Activated CD8-positive, alpha-beta T cell treated with anti-CD3 and anti-CD28 coated beads, Interleukin-2, amount 10 ng/mL, durations not matched to agents 7 days and 5 days (primary cell): ENCODE results near the gene HMGCL. TPM values are rescaled to one million over a fixed set of nuclear protein-coding genes. Genes with fewer than 3 reads are reported as not detected.
"Not testable (repeated sequence)": the region's sequence is repeated elsewhere in the genome, so short reads cannot be mapped to it uniquely, and the experiment has no call there.

Experiments used
- ATAC-seq: fragments of 150-1000 bp; cut with Tn5 transposase; one replicate; pipeline ENCODE4 v1.10.0; 2021; ENCODE audit warnings: moderate library complexity
- CTCF ChIA-PET: fragments of 350-600 bp; sonication (Branson Sonifier 250); formaldehyde crosslinking; loops from one replicate; lab custom pipeline; 2021; ENCODE audit warnings: antibody characterized with exemption; lab: Charles Lee
- POLR2A ChIA-PET: fragments of 350-600 bp; sonication (Branson Sonifier 250); formaldehyde crosslinking; loops from one replicate; lab custom pipeline; 2021; ENCODE audit warnings: antibody characterized with exemption; lab: Charles Lee
- DNase-seq: peaks from one replicate; pipeline ENCODE4 v3.0.0-alpha.2; 2020
- H3K27ac Mint-ChIP-seq: one replicate; pipeline ENCODE4 v1.8.0; 2021; ENCODE audit warnings: mild to moderate bottlenecking, mixed read lengths
- H3K27me3 Mint-ChIP-seq: one replicate; pipeline ENCODE4 v1.8.0; 2021; ENCODE audit warnings: low read depth, mixed read lengths
- H3K36me3 Mint-ChIP-seq: one replicate; pipeline ENCODE4 v1.8.0; 2021; ENCODE audit warnings: low read depth, mixed read lengths
- H3K4me1 Mint-ChIP-seq: one replicate; pipeline ENCODE4 v1.8.0; 2021; ENCODE audit warnings: low read depth, mixed read lengths
- H3K4me3 Mint-ChIP-seq: one replicate; pipeline ENCODE4 v1.8.0; 2021; ENCODE audit warnings: mild to moderate bottlenecking, mixed read lengths
- H3K9me3 Mint-ChIP-seq: one replicate; pipeline ENCODE4 v1.8.0; 2022; ENCODE audit warnings: mixed read lengths; ENCODE audit not compliant: insufficient read depth
- total RNA-seq, 2 experiments: library from RNA; stranded (reverse); gene quantifications; one replicate each; pipeline ENCODE4 v1.2.3, GENCODE V29; 2021

Gene HMGCL
- total RNA-seq, 2 experiments from 2014 or later: 24.9 to 27.1 TPM

DNA sequence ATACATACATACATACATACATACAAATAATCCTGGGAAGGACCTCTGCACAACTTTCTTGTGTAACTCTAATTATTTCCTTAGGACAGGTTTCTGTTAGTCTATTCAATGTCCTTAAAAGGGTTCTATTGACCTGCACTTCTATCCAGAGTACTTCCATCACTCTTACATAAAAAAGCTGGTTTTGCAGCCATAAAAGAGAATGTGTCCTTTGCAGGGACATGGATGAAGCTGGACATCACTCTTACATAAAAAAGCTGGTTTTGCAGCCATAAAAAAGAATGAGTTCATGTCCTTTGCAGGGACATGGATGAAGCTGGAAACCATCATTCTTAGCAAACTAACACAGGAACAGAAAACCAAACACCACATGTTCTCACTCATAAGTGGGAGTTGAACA, 26.2 kb upstream of the HMGCL start:
- H3K27ac Mint-ChIP-seq, H3K9me3 Mint-ChIP-seq, POLR2A ChIA-PET, H3K27me3 Mint-ChIP-seq, H3K4me1 Mint-ChIP-seq, DNase-seq, ATAC-seq, H3K4me3 Mint-ChIP-seq, CTCF ChIA-PET: not testable (repeated sequence)
- peaks cover 21% of the 10 kb centered on the region for H3K36me3 Mint-ChIP-seq

DNA sequence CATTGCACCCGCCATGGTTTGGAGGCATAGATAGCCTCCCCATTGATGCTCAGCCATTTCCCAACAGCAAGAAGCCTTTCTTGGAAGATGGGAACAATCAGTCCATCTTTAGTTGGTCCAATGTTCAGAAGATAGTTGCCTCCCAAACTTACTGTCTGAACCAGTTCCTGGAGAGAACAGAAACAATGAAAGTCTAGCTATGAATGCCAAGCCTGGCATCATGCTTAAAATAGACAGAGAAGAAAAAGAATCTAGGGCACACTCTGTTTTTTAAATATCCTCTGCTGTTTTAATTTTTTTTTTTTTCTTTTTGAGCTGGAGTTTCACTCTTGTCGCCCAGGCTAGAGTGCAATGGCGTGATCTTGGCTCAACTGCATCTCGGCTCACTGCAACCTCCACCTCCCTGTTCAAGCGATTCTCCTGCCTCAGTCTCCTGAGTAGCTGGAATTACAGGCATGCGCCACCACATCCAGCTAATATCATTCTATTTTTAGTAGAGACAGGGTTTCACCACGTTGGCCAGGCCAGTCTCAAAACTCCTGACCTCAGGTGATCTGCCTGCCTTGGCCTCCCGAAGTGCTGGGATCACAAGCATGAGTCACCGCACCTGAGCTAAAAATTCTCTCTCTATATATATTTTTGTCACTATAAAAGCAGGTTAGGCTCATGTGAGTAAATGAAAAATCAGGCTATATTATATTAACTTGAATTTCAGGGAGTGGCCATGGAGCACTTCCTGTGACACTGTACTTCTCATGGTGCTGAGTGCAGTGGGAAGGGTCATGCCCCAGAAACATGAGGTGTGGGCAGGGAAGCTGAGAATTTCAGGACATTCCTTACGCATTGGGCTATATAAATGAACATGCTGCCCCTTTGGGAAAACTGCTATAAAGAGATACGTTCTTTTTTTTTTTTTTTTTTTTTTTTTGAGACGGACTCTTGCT, 23.7 kb upstream of the HMGCL start:
- Mint-ChIP-seq H3K27ac (no peak overlapping the region), H3K9me3 (no peaks in the 10 kb centered on the region), H3K4me1 (no peaks in the 10 kb centered on the region), H3K36me3 (peaks cover 25% of the 10 kb centered on the region), H3K4me3 (no peak overlapping the region), H3K27me3 (no peaks in the 10 kb centered on the region)
- ATAC-seq: no peak
- ChIA-PET CTCF (interaction anchor here (0.7 to 1.0 kb wide), 2 partner anchors 77 to 156 kb away, joined by 3 read pairs; no protein-coding TSS in a partner anchor), POLR2A (no interaction called here)
- DNase-seq: no peak

DNA sequence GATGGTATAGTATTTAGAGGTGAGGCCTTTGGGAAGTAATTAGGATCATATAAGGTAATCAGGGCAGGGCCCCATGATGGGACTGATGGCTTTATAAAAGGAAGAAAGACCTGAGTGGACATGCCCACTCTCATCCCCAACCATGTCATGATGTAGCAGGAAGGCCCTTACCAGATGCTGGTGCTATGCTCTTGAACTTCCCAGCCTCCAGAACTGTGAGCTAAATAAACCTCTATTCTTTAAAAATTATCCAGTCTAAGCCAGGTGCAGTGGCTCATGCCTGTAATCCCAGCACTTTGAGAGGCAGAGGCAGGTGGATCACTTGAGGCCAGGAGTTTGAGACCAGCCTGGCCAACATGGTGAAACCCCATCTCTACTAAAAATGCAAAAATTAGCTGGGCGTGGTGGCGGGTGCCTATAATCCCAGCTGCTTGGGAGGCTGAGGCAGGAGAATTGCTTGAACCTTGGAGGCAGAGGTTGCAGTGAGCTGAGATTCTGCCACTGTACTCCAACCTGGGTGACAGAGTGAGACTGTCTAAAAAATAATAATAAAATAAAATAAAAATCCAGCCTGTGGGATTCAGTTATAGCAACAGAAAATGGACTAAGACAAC, 22.4 kb upstream of the HMGCL start:
- H3K4me3 Mint-ChIP-seq, DNase-seq, H3K9me3 Mint-ChIP-seq, ATAC-seq, H3K27ac Mint-ChIP-seq, POLR2A ChIA-PET, H3K27me3 Mint-ChIP-seq, H3K4me1 Mint-ChIP-seq: not testable (repeated sequence)
- CTCF ChIA-PET: interaction anchor here (0.7 kb wide), 1 partner anchor 376 kb away, joined by 3 read pairs; no protein-coding TSS in a partner anchor
- peaks cover 25% of the 10 kb centered on the region for H3K36me3 Mint-ChIP-seq

DNA sequence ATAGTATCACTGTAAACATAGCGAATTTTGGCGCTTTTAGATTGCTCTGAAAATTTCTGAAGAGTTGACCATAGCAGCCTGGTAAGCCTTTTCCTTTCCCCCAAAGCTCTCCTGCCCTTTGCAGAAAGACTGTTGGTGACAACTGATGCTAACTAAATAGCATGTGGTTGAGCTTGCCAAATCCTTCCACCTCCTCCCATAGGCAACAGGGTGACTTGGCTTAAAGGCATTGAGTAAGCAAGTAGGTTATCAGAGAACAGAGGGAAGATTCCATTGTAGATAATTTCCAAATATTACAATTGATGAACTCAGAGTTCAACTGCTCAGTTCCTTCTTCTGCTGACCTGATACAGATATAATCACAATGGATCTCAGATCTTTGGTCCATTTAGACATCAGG, 19.9 kb upstream of the HMGCL start:
- ChIA-PET CTCF (interaction anchor here (0.7 kb wide), 1 partner anchor 35 kb away, joined by 3 read pairs; no protein-coding TSS in a partner anchor), POLR2A (no interaction called here)
- Mint-ChIP-seq H3K27ac (no peak overlapping the region), H3K9me3 (no peaks in the 10 kb centered on the region), H3K27me3 (peaks cover 11% of the 10 kb centered on the region), H3K4me3 (no peak overlapping the region), H3K36me3 (peaks cover 22% of the 10 kb centered on the region), H3K4me1 (no peaks in the 10 kb centered on the region)
- no peak for DNase-seq
- ATAC-seq: no peak

DNA sequence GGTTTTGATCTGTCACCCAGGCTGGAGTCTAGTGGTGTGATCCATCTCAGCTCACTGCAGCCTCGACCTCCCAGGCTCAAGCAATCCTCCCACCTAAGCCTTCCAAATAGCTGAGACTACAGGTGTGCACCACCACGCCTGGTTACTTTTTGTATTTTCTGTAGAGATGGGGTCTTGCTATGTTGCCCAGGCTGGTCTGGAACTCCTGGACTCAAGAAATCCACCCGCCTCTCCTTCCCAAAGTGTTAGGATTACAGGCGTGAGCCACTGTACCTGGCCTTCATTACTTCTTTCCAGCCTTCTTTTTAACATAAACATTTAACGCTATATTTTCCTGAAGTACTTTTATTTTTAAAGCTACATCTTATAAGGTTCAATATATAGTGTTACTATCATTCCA, 18.4 kb upstream of the HMGCL start:
- ChIA-PET CTCF (interaction anchor here (0.6 to 1.0 kb wide), 5 partner anchors 12 to 268 kb away, joined by 3 to 4 read pairs (median 3); partner anchors contain the start of gene HMGCL), POLR2A (no interaction called here)
- no peak overlapping the region for H3K4me3 Mint-ChIP-seq
- H3K27ac Mint-ChIP-seq: no peak overlapping the region
- DNase-seq (no peak), ATAC-seq (no peak)
- no peaks in the 10 kb centered on the region for H3K9me3 Mint-ChIP-seq
- H3K36me3 Mint-ChIP-seq: peaks cover 22% of the 10 kb centered on the region
- peaks cover under 1% of the 10 kb centered on the region for H3K4me1 Mint-ChIP-seq
- peaks cover 11% of the 10 kb centered on the region for H3K27me3 Mint-ChIP-seq

DNA sequence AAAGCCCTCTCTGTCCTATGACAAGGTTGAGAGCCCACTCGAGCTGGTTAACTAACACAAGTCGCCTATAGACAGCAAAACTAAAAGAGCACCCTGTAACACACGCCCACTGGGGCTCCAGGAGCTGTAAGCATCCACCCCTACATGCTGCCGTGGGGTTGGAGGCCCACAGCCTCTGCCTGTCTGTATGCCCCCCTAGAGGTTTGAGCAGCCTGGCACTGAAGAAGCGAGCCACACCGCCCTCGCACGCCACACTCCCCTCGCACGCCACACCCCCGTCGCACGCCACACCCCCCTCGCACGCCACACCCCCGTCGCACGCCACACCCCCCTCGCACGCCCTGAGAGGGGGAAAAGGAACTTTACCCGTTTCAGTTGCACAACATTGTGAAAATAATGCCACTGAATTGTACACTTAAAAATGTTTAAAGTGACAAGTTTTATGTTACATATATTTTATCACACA, 13.2 kb upstream of the HMGCL start:
- peak; percentile 82 for DNase-seq
- ChIA-PET POLR2A (interaction anchor here (1.2 kb wide), 1 partner anchor 13 kb away, joined by 7 read pairs; the partner anchor contains the start of gene HMGCL), CTCF (interaction anchor here (1.2 to 2.4 kb wide), 4 partner anchors 14 to 78 kb away, joined by 3 to 12 read pairs (median 5); partner anchors contain the start of gene HMGCL)
- peaks cover 19% of the 10 kb centered on the region for H3K27me3 Mint-ChIP-seq
- H3K9me3 Mint-ChIP-seq: no peaks in the 10 kb centered on the region
- peak overlapping the region; percentile 9 for H3K27ac Mint-ChIP-seq
- H3K36me3 Mint-ChIP-seq: no peaks in the 10 kb centered on the region
- peak; percentile 100 for ATAC-seq
- H3K4me3 Mint-ChIP-seq: peak overlapping the region; percentile 64
- peaks cover 16% of the 10 kb centered on the region for H3K4me1 Mint-ChIP-seq

DNA sequence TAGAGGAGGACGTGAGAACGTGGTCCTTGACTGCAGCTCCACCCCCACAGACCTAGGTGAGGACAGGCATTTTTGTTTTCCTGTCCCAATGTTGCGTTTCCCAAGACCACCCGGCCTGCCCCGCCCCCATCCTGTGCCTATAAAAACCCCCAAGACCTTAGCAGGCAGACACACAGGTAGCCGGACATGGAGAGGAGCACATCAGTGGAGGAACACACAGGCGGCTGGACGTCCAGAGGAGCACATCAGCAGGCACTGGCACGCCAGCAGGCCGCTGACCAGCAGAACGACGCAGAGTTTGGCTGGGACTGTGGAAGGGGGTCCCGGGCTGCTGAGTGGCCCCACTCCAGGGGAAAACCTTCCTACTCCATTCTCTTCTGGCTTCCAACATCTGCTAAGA, 12.7 kb upstream of the HMGCL start:
- H3K4me3 Mint-ChIP-seq: peak overlapping the region; percentile 64
- H3K4me1 Mint-ChIP-seq: peaks cover 16% of the 10 kb centered on the region
- ChIA-PET POLR2A (interaction anchor here (1.2 kb wide), 1 partner anchor 13 kb away, joined by 7 read pairs; the partner anchor contains the start of gene HMGCL), CTCF (interaction anchor here (1.2 to 2.4 kb wide), 2 partner anchors 28 to 79 kb away, joined by 5 to 12 read pairs; no protein-coding TSS in a partner anchor)
- H3K36me3 Mint-ChIP-seq: no peaks in the 10 kb centered on the region
- H3K27me3 Mint-ChIP-seq: peaks cover 19% of the 10 kb centered on the region
- ATAC-seq: peak; percentile 11
- H3K9me3 Mint-ChIP-seq: no peaks in the 10 kb centered on the region
- DNase-seq: no peak
- H3K27ac Mint-ChIP-seq: no peak overlapping the region

DNA sequence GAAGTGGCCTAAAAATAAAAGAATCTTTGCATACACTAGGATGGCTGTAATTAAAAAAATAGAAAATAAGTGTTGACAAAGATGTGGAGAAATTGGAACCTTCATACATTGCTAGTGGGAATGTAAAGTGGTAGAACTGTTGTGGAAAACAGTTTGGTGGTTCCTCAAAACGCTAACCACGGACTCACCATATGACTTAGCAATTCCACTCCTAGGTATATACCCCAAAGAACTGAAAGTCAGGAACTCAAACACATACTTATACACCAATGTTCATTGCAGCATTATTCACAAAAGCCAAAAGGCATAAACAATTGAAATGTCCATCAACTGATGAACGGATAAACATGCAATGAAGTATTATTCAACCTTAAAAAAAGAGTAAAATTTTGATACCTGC, 10.8 kb upstream of the HMGCL start:
- no peak for ATAC-seq
- Mint-ChIP-seq H3K36me3 (no peaks in the 10 kb centered on the region), H3K4me3 (no peak overlapping the region), H3K27ac (no peak overlapping the region), H3K9me3 (no peaks in the 10 kb centered on the region), H3K27me3 (peaks cover 8% of the 10 kb centered on the region), H3K4me1 (peaks cover 16% of the 10 kb centered on the region)
- CTCF ChIA-PET: no interaction called here
- POLR2A ChIA-PET: no interaction called here
- DNase-seq: no peak

DNA sequence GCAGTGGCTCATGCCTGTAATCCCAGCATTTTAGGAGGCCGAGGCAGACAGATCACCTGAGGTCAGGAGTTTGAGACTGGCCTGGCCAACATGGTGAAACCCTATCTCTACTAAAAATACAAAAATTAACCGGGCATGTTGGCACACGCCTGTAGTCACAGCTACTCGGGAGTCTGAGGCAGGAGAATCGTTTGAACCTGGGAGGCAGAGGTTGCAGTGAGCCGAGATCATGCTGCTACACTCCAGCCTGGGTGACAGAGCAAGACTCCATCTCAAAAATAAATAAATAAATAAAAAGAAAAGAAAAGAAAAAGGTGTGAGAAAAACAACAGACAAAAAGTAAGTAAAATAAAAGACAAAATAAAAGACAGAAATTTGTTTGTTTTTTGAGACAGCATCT, 8.9 kb upstream of the HMGCL start:
- not testable (repeated sequence) for H3K4me3 Mint-ChIP-seq
- peaks cover 16% of the 10 kb centered on the region for H3K4me1 Mint-ChIP-seq

DNA sequence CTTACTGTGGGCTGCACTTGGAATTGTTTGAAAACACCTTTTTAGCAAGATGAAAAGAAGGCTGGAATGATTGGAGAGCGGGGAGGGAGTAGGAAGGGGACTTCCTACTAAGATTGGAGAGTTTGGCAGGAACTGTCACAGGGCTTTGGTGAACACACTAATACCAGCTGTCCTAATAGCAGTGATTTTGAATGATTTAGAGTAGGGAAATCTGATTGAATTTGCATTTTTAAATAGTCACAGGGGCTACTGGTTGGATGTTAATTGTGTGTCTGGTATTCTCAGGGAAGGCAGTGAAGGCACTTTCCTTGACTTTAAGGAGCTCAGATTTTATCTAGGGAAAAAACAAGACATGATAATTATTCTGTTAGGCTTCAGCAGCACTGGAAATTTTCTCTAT, 2.5 kb upstream of the HMGCL start:
- H3K27me3 Mint-ChIP-seq: no peaks in the 10 kb centered on the region
- no peak for ATAC-seq
- ChIA-PET POLR2A (interaction anchor here (0.5 kb wide), 1 partner anchor 152 kb away, joined by 3 read pairs; no protein-coding TSS in a partner anchor), CTCF (no interaction called here)
- no peak overlapping the region for H3K27ac Mint-ChIP-seq
- DNase-seq: no peak
- H3K9me3 Mint-ChIP-seq: no peaks in the 10 kb centered on the region
- peaks cover 21% of the 10 kb centered on the region for H3K4me1 Mint-ChIP-seq
- H3K36me3 Mint-ChIP-seq: peaks cover 5% of the 10 kb centered on the region
- no peak overlapping the region for H3K4me3 Mint-ChIP-seq

More for the DNA sequence above, 8.9 kb upstream of the HMGCL start:
- H3K27me3 Mint-ChIP-seq, H3K9me3 Mint-ChIP-seq, H3K27ac Mint-ChIP-seq, DNase-seq, ATAC-seq, H3K36me3 Mint-ChIP-seq: not testable (repeated sequence)
- ChIA-PET POLR2A (interaction anchor here (0.6 kb wide), 1 partner anchor 1736 kb away, joined by 4 read pairs; no protein-coding TSS in a partner anchor), CTCF (interaction anchor here (1.4 to 1.6 kb wide), 2 partner anchors 23 to 82 kb away, joined by 4 to 6 read pairs; no protein-coding TSS in a partner anchor)

DNA sequence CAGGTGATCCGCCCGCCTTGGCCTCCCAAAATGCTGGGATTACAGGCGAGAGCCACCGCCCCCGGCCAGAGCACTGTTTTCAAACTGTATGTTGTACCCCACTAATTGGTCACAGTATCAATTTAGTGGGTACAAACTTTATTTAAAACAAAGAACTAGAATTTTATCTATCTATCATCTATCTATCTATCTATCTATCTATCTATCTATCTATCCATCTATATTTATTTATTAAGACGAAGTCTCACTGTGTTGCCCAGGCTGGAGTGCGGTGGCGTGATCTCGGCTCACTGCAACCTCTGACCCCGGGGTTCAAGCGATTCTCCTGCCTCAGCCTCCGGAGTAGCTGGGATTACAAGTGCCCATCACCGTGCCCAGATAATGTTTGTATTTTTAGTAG, 1.4 kb upstream of the HMGCL start:
- ChIA-PET POLR2A (interaction anchor here (1.0 kb wide), 1 partner anchor 47 kb away, joined by 4 read pairs; no protein-coding TSS in a partner anchor), CTCF (interaction anchor here (1.8 to 7.0 kb wide), 2 partner anchors 16 to 47 kb away, joined by 6 to 86 read pairs; no protein-coding TSS in a partner anchor)
- H3K27ac Mint-ChIP-seq, ATAC-seq, DNase-seq, H3K9me3 Mint-ChIP-seq, H3K27me3 Mint-ChIP-seq, H3K36me3 Mint-ChIP-seq: not testable (repeated sequence)
- H3K4me3 Mint-ChIP-seq: peak overlapping the region; percentile 31
- H3K4me1 Mint-ChIP-seq: peaks cover 21% of the 10 kb centered on the region
